VCaP (cell line): ENCODE data around the gene LYSMD3.
A peak's percentile ranks its signal among the peaks of the same experiment; 100 is the strongest.

Experiments used
- H3K27ac ChIP-seq: fragments of 450-650 bp; 2 replicates; pipeline ENCODE4 v1.5.1; 2017
- CTCF ChIP-seq: fragments of 450-650 bp; conservative IDR thresholded peaks from 2 replicates; pipeline ENCODE4 v1.5.1; 2017; ENCODE audit warnings: mild to moderate bottlenecking, moderate library complexity

The LYSMD3 gene

GRCh38 chr5:90562341-90562740 is 33.0 kb upstream of the LYSMD3 start:
- no peak overlapping the region; the same call in 1 of the 2 replicates for H3K27ac ChIP-seq

GRCh38 chr5:90561766-90562165 is 32.4 kb upstream of the LYSMD3 start:
- no peak for TF ChIP-seq CTCF

More at GRCh38 chr5:90562341-90562740, 33.0 kb upstream of the LYSMD3 start:
- no peak for TF ChIP-seq CTCF

GRCh38 chr5:90560771-90561170 is 31.4 kb upstream of the LYSMD3 start:
- no peak for TF ChIP-seq CTCF
- H3K27ac ChIP-seq = no peak overlapping the region

More at GRCh38 chr5:90561766-90562165, 32.4 kb upstream of the LYSMD3 start:
- H3K27ac ChIP-seq = no peak overlapping the region; the same call in 1 of the 2 replicates

- no peak for TF ChIP-seq CTCF
- peak within 1 kb of the TSS; percentile 67 for H3K27ac ChIP-seq
Observed at GRCh38 chr5:90558344-90559192, 29.2 kb upstream of the LYSMD3 start, which contains the start of gene ADGRV1. ADGRV1 (plus strand) TSS chr5:90558797; CDS start chr5:90558896, 99 bp downstream.

GRCh38 chr5:90557871-90558270 is 28.5 kb upstream of the LYSMD3 start:
- H3K27ac ChIP-seq = peak overlapping the region; percentile 67
- TF ChIP-seq CTCF = no peak

- TF ChIP-seq CTCF = no peak
Observed at GRCh38 chr5:90557391-90557790, 28.0 kb upstream of the LYSMD3 start.

GRCh38 chr5:90555666-90556065 is 26.3 kb upstream of the LYSMD3 start:
- no peak overlapping the region for H3K27ac ChIP-seq
- no peak for TF ChIP-seq CTCF

More at GRCh38 chr5:90557391-90557790, 28.0 kb upstream of the LYSMD3 start:
- no peak overlapping the region; the same call in 1 of the 2 replicates for H3K27ac ChIP-seq
